GM18499 (cell line): ENCODE measurements around the gene PSMA8.
"Not testable (repeated sequence)": the region's sequence is repeated elsewhere in the genome, so short reads cannot be mapped to it uniquely, and the experiment has no call there.

ENCODE experiments used
- ATAC-seq: cut with Tn5 transposase; IDR thresholded peaks from one replicate; pipeline ENCODE4 v1.9.1; 2021; ENCODE audit warnings: moderate number of reproducible peaks; ENCODE audit not compliant: insufficient read depth, unreplicated experiment

PSMA8 gene

GRCh38 chr18:26228562-26229260, 95.0 kb downstream of the PSMA8 start:
- ATAC-seq = no peak

GRCh38 chr18:26230497-26230896, 96.8 kb downstream of the PSMA8 start:
- no peak for ATAC-seq

- ATAC-seq = no peak
Observed at GRCh38 chr18:26233208-26233607, 99.5 kb downstream of the PSMA8 start.

- ATAC-seq = not testable (repeated sequence)
Observed at GRCh38 chr18:26237363-26237762, 103.7 kb downstream of the PSMA8 start.

- not testable (repeated sequence) for ATAC-seq
Observed at GRCh38 chr18:26238718-26239117, 105.0 kb downstream of the PSMA8 start.

GRCh38 chr18:26242392-26242791, 108.7 kb downstream of the PSMA8 start:
- not testable (repeated sequence) for ATAC-seq
